Activated CD4-positive, alpha-beta T cell treated with anti-CD3 and anti-CD28 coated beads for 36 hours (primary cell): ENCODE measurements around the gene MIER1. TPM values are rescaled to one million over a fixed set of nuclear protein-coding genes. Genes with fewer than 3 reads are reported as not detected.
A peak's percentile ranks its signal among the peaks of the same experiment; 100 is the strongest.
"Not testable (repeated sequence)": the region's sequence is repeated elsewhere in the genome, so short reads cannot be mapped to it uniquely, and the experiment has no call there.

Experiments used
- ATAC-seq: fragments of 200-7000 bp; cut with Tn5 transposase; one replicate; pipeline ENCODE4 v1.10.0; 2021; ENCODE audit warnings: mild to moderate bottlenecking, moderate library complexity
- CTCF ChIA-PET: fragments of 350-600 bp; sonication (Branson Sonifier 250); formaldehyde crosslinking; loops from one replicate; lab custom pipeline; 2021; ENCODE audit warnings: antibody characterized with exemption; lab: Charles Lee
- POLR2A ChIA-PET: fragments of 350-600 bp; sonication (Branson Sonifier 250); formaldehyde crosslinking; loops from one replicate; lab custom pipeline; 2021; ENCODE audit warnings: antibody characterized with exemption, inconsistent platforms; lab: Charles Lee
- DNase-seq: peaks from one replicate; pipeline ENCODE4 v3.0.0-alpha.2; 2020
- H3K27ac Mint-ChIP-seq: one replicate; pipeline ENCODE4 v1.8.0; 2021; ENCODE audit warnings: mixed read lengths
- H3K27me3 Mint-ChIP-seq: one replicate; pipeline ENCODE4 v1.8.0; 2021; ENCODE audit warnings: mixed read lengths
- H3K36me3 Mint-ChIP-seq: one replicate; pipeline ENCODE4 v1.8.0; 2021; ENCODE audit warnings: low read depth, mixed read lengths
- H3K4me1 Mint-ChIP-seq: one replicate; pipeline ENCODE4 v1.8.0; 2021; ENCODE audit warnings: mixed read lengths
- H3K4me3 Mint-ChIP-seq: one replicate; pipeline ENCODE4 v1.8.0; 2021; ENCODE audit warnings: mild to moderate bottlenecking, moderate library complexity, mixed read lengths
- H3K9me3 Mint-ChIP-seq: one replicate; pipeline ENCODE4 v1.8.0; 2021; ENCODE audit warnings: low read depth, mixed read lengths
- intact Hi-C, 2 experiments: fragments of 100-400 bp; cut with DNase I in 1 of 2; cut with micrococcal nuclease in 1 of 2; formaldehyde crosslinking; loops; one replicate each; pipeline versions ENCODE4 v1.14.2 to v1.15.1; 2022 to 2024; cut with DNase I, micrococcal nuclease
- total RNA-seq, 2 experiments: library from RNA; stranded (reverse); gene quantifications; one replicate each; pipeline ENCODE4 v1.2.3, GENCODE V29; 2021

The MIER1 gene
- total RNA-seq: 10 to 100 TPM; 49.7 to 51.5 TPM

- Mint-ChIP-seq H3K27ac (peak within 1 kb of the TSS; percentile 92), H3K9me3 (no peaks in the 10 kb centered on the region), H3K36me3 (peaks cover 11% of the 10 kb centered on the region), H3K27me3 (no peaks in the 10 kb centered on the region), H3K4me3 (peak within 1 kb of the TSS; percentile 93), H3K4me1 (peaks cover 52% of the 10 kb centered on the region)
- peak; percentile 94 for ATAC-seq
- intact Hi-C loops: loop anchor here (1.0 to 10.0 kb wide), 9 partner anchors 130 to 1660 kb away; partner anchors contain the start of genes GADD45A (in 1 of the 2), LEPR (in 1 of the 2), LEPROT (in 1 of the 2) and SERBP1 (in 1 of the 2)
- CTCF ChIA-PET: interaction anchor here (0.6 to 1.4 kb wide), 9 partner anchors 9 to 1861 kb away, joined by 3 to 5 read pairs (median 4); no protein-coding TSS in a partner anchor
- POLR2A ChIA-PET: interaction anchor here (0.5 to 1.0 kb wide), 6 partner anchors 9 to 1682 kb away, joined by 3 to 5 read pairs (median 3); partner anchors contain the start of gene SERBP1
- DNase-seq: peak; percentile 99
These were observed at the start of gene MIER1, which contains the start of gene DNAI4 for GRCh38 chr1:66924756-66925557. Gene MIER1, plus strand, starts transcription at chr1:66924990. Its CDS starts 39 bp downstream, at chr1:66925029. Gene DNAI4, minus strand, starts transcription at chr1:66924856. Its CDS starts 25 bp downstream, at chr1:66924831.

- ChIA-PET POLR2A (no interaction called here), CTCF (no interaction called here)
- H3K27me3 Mint-ChIP-seq: no peaks in the 10 kb centered on the region
- H3K4me3 Mint-ChIP-seq: no peak overlapping the region
- peaks cover 18% of the 10 kb centered on the region for H3K9me3 Mint-ChIP-seq
- DNase-seq: no peak
- intact Hi-C loops: no loop called here
- H3K4me1 Mint-ChIP-seq: no peaks in the 10 kb centered on the region
- H3K36me3 Mint-ChIP-seq: peaks cover 7% of the 10 kb centered on the region
- no peak for ATAC-seq
- no peak overlapping the region for H3K27ac Mint-ChIP-seq
These were observed 48.1 kb upstream of the MIER1 start for GRCh38 chr1:66876664-66877063.

- H3K9me3 Mint-ChIP-seq: no peaks in the 10 kb centered on the region
- no peaks in the 10 kb centered on the region for H3K27me3 Mint-ChIP-seq
- no peaks in the 10 kb centered on the region for H3K36me3 Mint-ChIP-seq
- H3K4me3 Mint-ChIP-seq: no peak overlapping the region
- ChIA-PET POLR2A (interaction anchor here (0.7 kb wide), 1 partner anchor 541 kb away, joined by 3 read pairs; the partner anchor contains the start of gene SERBP1), CTCF (no interaction called here)
- ATAC-seq: no peak
- no peak overlapping the region for H3K27ac Mint-ChIP-seq
- intact Hi-C loops: no loop called here
- DNase-seq: no peak
- no peaks in the 10 kb centered on the region for H3K4me1 Mint-ChIP-seq
These were observed 35.8 kb upstream of the MIER1 start for GRCh38 chr1:66889030-66889429.

GRCh38 chr1:66890621-66891020 lies 34.2 kb upstream of the MIER1 start:
- CTCF ChIA-PET: no interaction called here
- Mint-ChIP-seq H3K36me3 (no peaks in the 10 kb centered on the region), H3K27ac (no peak overlapping the region), H3K27me3 (no peaks in the 10 kb centered on the region), H3K9me3 (no peaks in the 10 kb centered on the region), H3K4me1 (no peaks in the 10 kb centered on the region), H3K4me3 (no peak overlapping the region)
- no peak for ATAC-seq
- intact Hi-C loops: no loop called here
- no peak for DNase-seq
- POLR2A ChIA-PET: no interaction called here

- Mint-ChIP-seq H3K27ac (no peak overlapping the region), H3K4me1 (no peaks in the 10 kb centered on the region), H3K9me3 (no peaks in the 10 kb centered on the region), H3K27me3 (no peaks in the 10 kb centered on the region), H3K4me3 (no peak overlapping the region), H3K36me3 (no peaks in the 10 kb centered on the region)
- DNase-seq (no peak), ATAC-seq (no peak)
- intact Hi-C loops: no loop called here
- ChIA-PET POLR2A (interaction anchor here (0.7 kb wide), 1 partner anchor 10 kb away, joined by 3 read pairs; no protein-coding TSS in a partner anchor), CTCF (no interaction called here)
These were observed 31.1 kb upstream of the MIER1 start for GRCh38 chr1:66893712-66894111.

DNA sequence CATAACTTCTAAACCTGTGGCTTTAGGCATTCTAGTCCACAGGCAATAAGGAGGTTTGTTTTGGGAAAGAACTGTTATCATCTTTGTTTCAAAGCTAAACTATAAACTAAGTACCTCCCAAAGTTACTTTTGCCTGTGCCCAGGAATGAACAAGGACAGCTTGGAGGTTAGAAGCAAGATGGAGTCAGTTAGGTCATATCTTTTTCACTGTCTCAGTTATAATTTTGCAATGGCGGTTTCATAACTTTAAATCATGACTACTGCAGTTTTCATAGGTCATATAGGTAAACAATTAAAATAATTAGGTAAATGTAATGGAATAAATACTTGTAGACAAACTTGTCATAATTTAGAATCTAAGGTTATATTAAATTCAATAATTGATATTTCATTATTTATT lies 9.6 kb upstream of the MIER1 start:
- CTCF ChIA-PET: interaction anchor here (0.7 to 1.8 kb wide), 4 partner anchors 9 to 474 kb away, joined by 3 to 5 read pairs (median 3); partner anchors contain the start of genes DNAI4 and MIER1
- H3K9me3 Mint-ChIP-seq, H3K27ac Mint-ChIP-seq, POLR2A ChIA-PET, H3K27me3 Mint-ChIP-seq, H3K4me1 Mint-ChIP-seq, H3K4me3 Mint-ChIP-seq, DNase-seq, intact Hi-C loops, ATAC-seq: not testable (repeated sequence)
- H3K36me3 Mint-ChIP-seq: peaks cover 22% of the 10 kb centered on the region

GRCh38 chr1:66916320-66916719 lies 8.5 kb upstream of the MIER1 start:
- Mint-ChIP-seq H3K9me3 (peaks cover 7% of the 10 kb centered on the region), H3K4me1 (peaks cover 4% of the 10 kb centered on the region), H3K27ac (no peak overlapping the region), H3K27me3 (no peaks in the 10 kb centered on the region), H3K36me3 (peaks cover 23% of the 10 kb centered on the region), H3K4me3 (no peak overlapping the region)
- ChIA-PET CTCF (interaction anchor here (0.7 kb wide), 2 partner anchors 109 to 673 kb away, joined by 3 read pairs; no protein-coding TSS in a partner anchor), POLR2A (no interaction called here)
- intact Hi-C loops: no loop called here
- no peak for DNase-seq
- no peak for ATAC-seq

DNA sequence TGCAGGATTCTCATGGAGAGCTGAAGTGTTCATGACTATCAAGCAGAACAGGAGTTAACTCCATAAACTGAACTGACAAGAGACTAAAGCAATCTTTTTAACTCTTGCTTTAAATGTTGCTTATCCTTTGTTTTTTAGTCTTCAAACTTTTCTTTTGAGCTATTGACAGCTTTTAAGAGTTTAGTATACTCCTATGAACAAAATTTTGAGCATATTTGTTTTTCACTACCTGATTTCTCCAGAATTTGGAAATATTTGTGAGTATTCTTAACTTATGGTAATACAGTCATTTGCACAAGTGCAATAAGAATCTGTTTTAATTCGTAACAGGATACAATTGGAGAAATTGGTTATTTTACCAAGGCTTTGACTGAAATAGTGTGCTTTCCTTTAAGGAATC lies 7.3 kb upstream of the MIER1 start:
- H3K4me1 Mint-ChIP-seq: peaks cover 8% of the 10 kb centered on the region
- intact Hi-C loops: no loop called here
- POLR2A ChIA-PET: no interaction called here
- peaks cover 7% of the 10 kb centered on the region for H3K9me3 Mint-ChIP-seq
- no peaks in the 10 kb centered on the region for H3K27me3 Mint-ChIP-seq
- H3K27ac Mint-ChIP-seq: no peak overlapping the region
- H3K36me3 Mint-ChIP-seq: peaks cover 23% of the 10 kb centered on the region
- CTCF ChIA-PET: no interaction called here
- DNase-seq: no peak
- ATAC-seq: no peak
- no peak overlapping the region for H3K4me3 Mint-ChIP-seq

GRCh38 chr1:66919063-66919462 lies 5.7 kb upstream of the MIER1 start:
- peaks cover 7% of the 10 kb centered on the region for H3K9me3 Mint-ChIP-seq
- ChIA-PET CTCF (interaction anchor here (0.9 to 1.0 kb wide), 2 partner anchors 11 to 41 kb away, joined by 3 read pairs; no protein-coding TSS in a partner anchor), POLR2A (no interaction called here)
- no peak overlapping the region for H3K27ac Mint-ChIP-seq
- no peak overlapping the region for H3K4me3 Mint-ChIP-seq
- H3K36me3 Mint-ChIP-seq: peaks cover 23% of the 10 kb centered on the region
- no peaks in the 10 kb centered on the region for H3K27me3 Mint-ChIP-seq
- intact Hi-C loops: no loop called here
- H3K4me1 Mint-ChIP-seq: peaks cover 21% of the 10 kb centered on the region
- DNase-seq (no peak), ATAC-seq (no peak)

DNA sequence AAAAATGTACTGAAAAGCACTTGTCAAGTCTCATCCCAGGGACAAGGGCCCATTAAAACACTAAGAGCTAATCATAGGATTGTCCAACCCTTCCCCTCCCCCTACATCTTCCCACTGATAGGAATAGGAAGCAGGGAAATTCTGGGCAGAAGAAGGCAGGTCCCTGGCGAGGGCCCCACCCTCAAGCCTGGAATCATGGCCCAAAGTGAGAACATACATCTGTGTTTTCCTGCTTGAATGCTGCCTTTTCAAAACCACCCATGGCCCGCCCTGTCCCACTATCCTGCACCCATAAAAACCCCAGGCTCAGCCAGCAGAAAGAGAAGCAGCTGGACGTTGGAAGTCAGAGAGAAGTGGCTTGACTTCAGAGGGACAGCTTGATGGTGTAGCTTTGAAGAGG lies 5.0 kb upstream of the MIER1 start:
- H3K36me3 Mint-ChIP-seq: peaks cover 23% of the 10 kb centered on the region
- ChIA-PET POLR2A (no interaction called here), CTCF (interaction anchor here (0.6 to 0.9 kb wide), 2 partner anchors 42 to 59 kb away, joined by 3 read pairs; no protein-coding TSS in a partner anchor)
- ATAC-seq (no peak), DNase-seq (no peak)
- no peak overlapping the region for H3K4me3 Mint-ChIP-seq
- intact Hi-C loops: loop anchor here in 1 of 2 experiments (10.0 kb wide), 1 partner anchor 1655 kb away; no protein-coding TSS in a partner anchor
- H3K9me3 Mint-ChIP-seq: peaks cover 7% of the 10 kb centered on the region
- peaks cover 21% of the 10 kb centered on the region for H3K4me1 Mint-ChIP-seq
- no peaks in the 10 kb centered on the region for H3K27me3 Mint-ChIP-seq
- no peak overlapping the region for H3K27ac Mint-ChIP-seq

DNA sequence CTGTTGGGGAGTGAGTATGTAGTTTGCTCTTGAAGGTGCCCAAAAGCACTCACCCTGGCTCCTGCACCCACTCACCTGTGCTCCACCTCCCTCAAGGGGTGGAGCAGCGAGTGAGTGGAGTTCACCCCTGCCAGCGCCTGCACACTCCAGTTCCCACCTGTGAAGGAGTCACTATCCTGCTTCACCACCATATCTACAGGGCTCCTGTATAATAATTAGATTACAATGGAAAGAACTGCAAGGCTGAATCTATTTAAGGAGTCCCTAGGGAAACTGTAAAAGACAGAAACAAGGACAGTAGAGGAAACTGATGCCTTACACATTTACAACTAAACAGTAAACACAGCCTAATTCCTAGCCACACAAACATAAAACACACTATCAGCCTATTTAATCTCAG lies 4.2 kb upstream of the MIER1 start:
- CTCF ChIA-PET: no interaction called here
- no peak overlapping the region for H3K27ac Mint-ChIP-seq
- intact Hi-C loops: loop anchor here in 1 of 2 experiments (10.0 kb wide), 1 partner anchor 1656 kb away; no protein-coding TSS in a partner anchor
- DNase-seq (no peak), ATAC-seq (no peak)
- peaks cover 23% of the 10 kb centered on the region for H3K36me3 Mint-ChIP-seq
- H3K9me3 Mint-ChIP-seq: peaks cover 7% of the 10 kb centered on the region
- H3K4me3 Mint-ChIP-seq: no peak overlapping the region
- POLR2A ChIA-PET: no interaction called here
- H3K4me1 Mint-ChIP-seq: peaks cover 21% of the 10 kb centered on the region
- H3K27me3 Mint-ChIP-seq: no peaks in the 10 kb centered on the region
